Activated CD8-positive, alpha-beta T cell treated with anti-CD3 and anti-CD28 coated beads for 36 hours (primary cell): Measurements from ENCODE around the gene PPP2R3A. TPM values are rescaled to one million over a fixed set of nuclear protein-coding genes. Genes with fewer than 3 reads are reported as not detected.
A peak's percentile ranks its signal among the peaks of the same experiment; 100 is the strongest.

Source experiments
- ATAC-seq: fragments of 200-7000 bp; cut with Tn5 transposase; one replicate; pipeline ENCODE4 v1.10.0; 2021; ENCODE audit warnings: mild to moderate bottlenecking, moderate library complexity
- CTCF ChIA-PET: fragments of 350-600 bp; sonication (Branson Sonifier 250); formaldehyde crosslinking; loops from one replicate; lab custom pipeline; 2021; ENCODE audit warnings: antibody characterized with exemption; lab: Charles Lee
- POLR2A ChIA-PET: fragments of 350-600 bp; sonication (Branson Sonifier 250); formaldehyde crosslinking; loops from one replicate; lab custom pipeline; 2021; ENCODE audit warnings: antibody characterized with exemption; lab: Charles Lee
- DNase-seq: peaks from one replicate; pipeline ENCODE4 v3.0.0-alpha.2; 2020
- H3K27ac Mint-ChIP-seq: one replicate; pipeline ENCODE4 v1.8.0; 2021; ENCODE audit warnings: mild to moderate bottlenecking, mixed read lengths
- H3K27me3 Mint-ChIP-seq: one replicate; pipeline ENCODE4 v1.8.0; 2021; ENCODE audit warnings: mixed read lengths
- H3K36me3 Mint-ChIP-seq: one replicate; pipeline ENCODE4 v1.8.0; 2021; ENCODE audit warnings: low read depth, mixed read lengths
- H3K4me1 Mint-ChIP-seq: one replicate; pipeline ENCODE4 v1.8.0; 2021; ENCODE audit warnings: low read depth, mixed read lengths
- H3K4me3 Mint-ChIP-seq: one replicate; pipeline ENCODE4 v1.8.0; 2021; ENCODE audit warnings: mild to moderate bottlenecking, moderate library complexity, mixed read lengths
- H3K9me3 Mint-ChIP-seq: one replicate; pipeline ENCODE4 v1.8.0; 2021; ENCODE audit warnings: mixed read lengths
- intact Hi-C: fragments of 100-400 bp; cut with micrococcal nuclease; formaldehyde crosslinking; loops from one replicate; pipeline ENCODE4 v1.10.0; 2022
- total RNA-seq, 2 experiments: library from RNA; stranded (reverse); gene quantifications; one replicate each; pipeline ENCODE4 v1.2.3, GENCODE V29; 2021
- TF ChIP-seq, protein P1 (sequence below): fragments of 200-600 bp; IDR thresholded peaks from one replicate; pipeline ENCODE4 v1.8.0; 2022; ENCODE audit warnings: antibody characterized with exemption, mild to moderate bottlenecking

The PPP2R3A gene
- total RNA-seq, 2 experiments from 2014 or later: 0.16 to 0.51 TPM

DNA sequence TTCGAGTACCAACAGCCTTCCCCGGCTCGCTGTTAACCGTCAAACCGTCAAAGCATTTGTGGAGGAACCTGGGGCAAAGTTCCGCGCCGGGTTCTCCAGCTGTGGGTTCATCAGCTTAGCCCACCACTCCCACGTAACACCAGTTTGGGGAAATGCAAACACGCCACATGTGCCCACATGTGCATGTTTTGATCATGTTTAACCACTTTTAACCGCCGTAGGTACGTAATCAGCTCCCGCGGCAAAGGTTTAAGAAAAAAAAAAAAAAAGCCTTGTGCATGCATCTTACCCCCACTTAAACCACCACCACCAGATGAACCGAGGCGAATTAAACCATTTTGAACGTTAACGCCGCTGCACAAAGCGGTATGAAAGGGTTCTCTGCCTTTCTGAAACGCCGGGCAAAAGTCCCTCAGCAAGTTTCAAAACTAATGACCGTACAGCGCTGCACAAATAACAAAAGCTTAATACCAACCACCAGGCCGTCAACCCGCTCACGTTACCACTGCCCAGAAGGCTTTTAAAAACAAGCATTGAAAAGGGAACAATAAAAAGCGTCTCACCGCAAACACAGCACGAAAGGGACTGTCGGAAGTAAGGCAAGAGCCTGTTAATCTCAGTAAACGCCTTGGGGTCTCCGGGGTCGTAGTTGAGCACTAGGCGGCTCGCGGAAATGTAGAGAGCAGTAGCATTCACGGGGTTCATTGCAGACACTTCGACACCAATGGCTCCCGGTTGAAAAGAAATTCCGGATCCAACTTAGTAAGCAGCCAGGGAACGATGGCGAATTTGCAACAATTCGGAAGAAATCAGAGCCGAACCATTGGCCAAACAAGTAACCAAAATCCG, 229.1 kb downstream of the PPP2R3A start:
- TF ChIP-seq, protein P1, sequence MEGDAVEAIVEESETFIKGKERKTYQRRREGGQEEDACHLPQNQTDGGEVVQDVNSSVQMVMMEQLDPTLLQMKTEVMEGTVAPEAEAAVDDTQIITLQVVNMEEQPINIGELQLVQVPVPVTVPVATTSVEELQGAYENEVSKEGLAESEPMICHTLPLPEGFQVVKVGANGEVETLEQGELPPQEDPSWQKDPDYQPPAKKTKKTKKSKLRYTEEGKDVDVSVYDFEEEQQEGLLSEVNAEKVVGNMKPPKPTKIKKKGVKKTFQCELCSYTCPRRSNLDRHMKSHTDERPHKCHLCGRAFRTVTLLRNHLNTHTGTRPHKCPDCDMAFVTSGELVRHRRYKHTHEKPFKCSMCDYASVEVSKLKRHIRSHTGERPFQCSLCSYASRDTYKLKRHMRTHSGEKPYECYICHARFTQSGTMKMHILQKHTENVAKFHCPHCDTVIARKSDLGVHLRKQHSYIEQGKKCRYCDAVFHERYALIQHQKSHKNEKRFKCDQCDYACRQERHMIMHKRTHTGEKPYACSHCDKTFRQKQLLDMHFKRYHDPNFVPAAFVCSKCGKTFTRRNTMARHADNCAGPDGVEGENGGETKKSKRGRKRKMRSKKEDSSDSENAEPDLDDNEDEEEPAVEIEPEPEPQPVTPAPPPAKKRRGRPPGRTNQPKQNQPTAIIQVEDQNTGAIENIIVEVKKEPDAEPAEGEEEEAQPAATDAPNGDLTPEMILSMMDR: no peak
- Mint-ChIP-seq H3K4me1 (peaks cover 38% of the 10 kb centered on the region), H3K9me3 (peaks cover 4% of the 10 kb centered on the region), H3K27me3 (peaks cover 3% of the 10 kb centered on the region), H3K36me3 (peaks cover 54% of the 10 kb centered on the region), H3K4me3 (peak overlapping the region; percentile 98), H3K27ac (peak overlapping the region; percentile 98)
- DNase-seq (peak; percentile 87), ATAC-seq (no peak)
- ChIA-PET POLR2A (interaction anchor here (0.6 to 6.6 kb wide), 11 partner anchors 13 to 689 kb away, joined by 3 to 87 read pairs (median 3); partner anchors contain the start of genes PCCB and STAG1), CTCF (interaction anchor here (1.0 to 1.3 kb wide), 3 partner anchors 14 to 117 kb away, joined by 3 to 4 read pairs (median 3); no protein-coding TSS in a partner anchor)
- intact Hi-C loops: loop anchor here (5.0 kb wide), 3 partner anchors 52 to 558 kb away; partner anchors contain the start of gene STAG1

DNA sequence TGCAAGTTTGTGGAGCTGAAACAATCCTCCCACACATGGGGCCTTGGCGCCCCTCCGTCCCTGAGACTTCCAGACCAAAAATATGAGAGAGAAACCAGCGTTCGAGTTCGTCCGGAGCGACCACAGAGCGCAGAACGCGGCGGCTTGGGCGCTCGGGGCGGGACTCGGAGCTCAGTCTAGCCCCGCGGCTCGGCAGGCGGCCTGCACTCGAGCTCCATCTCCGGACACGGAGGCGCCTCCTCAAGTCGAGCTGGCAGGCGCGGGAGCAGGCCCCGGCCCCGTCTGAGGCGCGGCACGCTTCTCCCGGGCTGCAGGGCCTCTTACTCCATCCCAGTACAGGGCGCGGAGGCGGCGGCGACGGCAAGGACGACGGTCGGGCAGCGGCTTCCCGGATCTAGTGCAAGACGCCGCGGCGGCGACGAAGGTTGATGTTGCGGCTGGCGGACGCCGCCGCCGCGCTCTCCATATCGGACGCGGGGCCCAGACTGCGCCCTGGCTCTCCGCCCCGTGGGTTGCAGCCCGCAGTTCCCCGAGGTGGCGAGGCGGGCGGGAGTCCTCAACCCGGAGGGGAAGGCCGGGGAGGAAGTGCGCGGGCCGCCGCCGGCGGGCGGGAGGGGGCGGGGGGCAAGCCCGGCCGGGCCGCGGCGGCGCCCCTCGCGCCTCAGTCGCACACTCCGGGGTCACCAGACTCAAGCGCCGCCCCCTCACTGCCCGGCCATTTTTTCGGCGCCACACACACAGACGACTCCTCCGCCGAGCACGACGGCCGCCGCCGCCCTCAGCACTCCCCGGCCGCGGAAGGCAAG, 229.9 kb downstream of the PPP2R3A start:
- H3K4me3 Mint-ChIP-seq: peak overlapping the region; percentile 98
- ChIA-PET POLR2A (interaction anchor here (0.6 to 6.6 kb wide), 9 partner anchors 12 to 557 kb away, joined by 3 to 87 read pairs (median 5); partner anchors contain the start of genes PCCB and STAG1), CTCF (interaction anchor here (0.7 to 1.9 kb wide), 8 partner anchors 13 to 819 kb away, joined by 3 to 11 read pairs (median 4); partner anchors contain the start of gene STAG1)
- H3K4me1 Mint-ChIP-seq: peaks cover 32% of the 10 kb centered on the region
- peak overlapping the region; percentile 98 for H3K27ac Mint-ChIP-seq
- TF ChIP-seq, protein P1: no peak
- intact Hi-C loops: loop anchor here (2.0 kb wide), 1 partner anchor 55 kb away; the partner anchor contains the start of gene PCCB
- peaks cover 3% of the 10 kb centered on the region for H3K27me3 Mint-ChIP-seq
- H3K36me3 Mint-ChIP-seq: peaks cover 50% of the 10 kb centered on the region
- DNase-seq: peak; percentile 90
- ATAC-seq: peak; percentile 48
- H3K9me3 Mint-ChIP-seq: peaks cover 4% of the 10 kb centered on the region

DNA sequence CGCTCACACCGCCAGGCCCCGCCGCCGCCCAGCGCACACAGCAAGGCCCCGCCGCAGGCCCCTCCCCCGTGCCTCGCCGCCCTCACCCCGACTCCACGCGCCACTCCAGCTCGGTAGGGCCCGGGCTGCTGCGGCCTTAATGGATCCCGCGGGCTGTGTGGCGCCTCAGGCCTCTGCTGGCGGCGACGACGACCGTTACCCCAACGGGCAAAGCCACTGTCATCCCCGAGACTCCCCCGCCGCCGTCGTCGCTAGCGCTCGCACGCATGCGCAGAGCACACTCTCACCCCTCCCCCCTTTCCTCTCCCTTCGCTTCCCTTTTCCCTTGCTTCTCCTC, 230.5 kb downstream of the PPP2R3A start, which contains the start of gene MSL2:
MSL2 (minus strand) TSS at position 272 of the 337 bp plus-strand sequence. CDS start 1,222 bp downstream, outside the sequence.
- no peak for DNase-seq
- peak within 1 kb of the TSS; percentile 98 for H3K27ac Mint-ChIP-seq
- ChIA-PET CTCF (interaction anchor here (0.9 to 2.3 kb wide), 7 partner anchors 13 to 818 kb away, joined by 3 to 11 read pairs (median 5); partner anchors contain the start of genes PCCB and STAG1), POLR2A (interaction anchor here (0.6 to 6.6 kb wide), 12 partner anchors 15 to 666 kb away, joined by 3 to 87 read pairs (median 4); partner anchors contain the start of genes NCK1, PCCB and STAG1)
- peak within 1 kb of the TSS; percentile 98 for H3K4me3 Mint-ChIP-seq
- TF ChIP-seq, protein P1: no peak
- intact Hi-C loops: loop anchor here (2.0 kb wide), 1 partner anchor 55 kb away; the partner anchor contains the start of gene PCCB
- H3K36me3 Mint-ChIP-seq: peaks cover 44% of the 10 kb centered on the region
- no peak for ATAC-seq
- peaks cover 4% of the 10 kb centered on the region for H3K9me3 Mint-ChIP-seq
- peaks cover 3% of the 10 kb centered on the region for H3K27me3 Mint-ChIP-seq
- H3K4me1 Mint-ChIP-seq: peaks cover 26% of the 10 kb centered on the region

DNA sequence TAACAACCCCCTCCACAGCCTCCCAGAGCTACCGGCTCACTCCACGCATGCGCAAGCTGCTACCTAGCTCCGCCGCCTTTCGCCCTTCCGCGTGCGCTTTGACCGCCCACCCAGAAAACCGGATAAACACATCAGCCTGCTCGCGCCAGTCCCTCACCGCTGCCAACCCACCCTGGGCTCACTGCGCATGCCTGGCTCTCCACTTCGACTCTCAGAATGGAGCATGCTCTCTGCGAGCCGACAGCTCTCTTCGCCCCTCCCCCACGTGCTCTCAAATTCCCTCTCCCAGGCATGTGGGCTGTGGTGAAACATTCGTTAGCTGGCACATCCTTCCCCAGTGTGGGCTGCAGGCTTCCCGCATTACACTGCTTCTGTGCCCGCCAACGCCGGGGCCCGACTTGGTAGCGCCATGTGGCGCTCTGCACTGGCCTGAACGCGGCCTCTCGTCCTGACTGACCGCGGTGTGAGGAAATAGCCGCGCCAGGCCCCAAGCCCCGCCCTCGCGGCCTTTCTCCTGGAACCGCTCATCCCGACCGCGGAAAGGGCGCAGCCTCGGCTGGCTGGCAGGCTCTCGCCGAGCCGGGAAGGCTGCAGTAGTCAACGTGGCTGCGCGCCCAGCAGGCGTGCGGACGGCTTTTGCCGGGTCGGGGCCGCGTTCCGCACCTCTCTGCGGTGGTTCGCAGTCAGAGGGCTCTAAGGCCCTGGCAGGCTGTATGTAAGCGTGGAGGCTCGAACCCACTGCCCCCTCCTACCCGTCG, 231.1 kb downstream of the PPP2R3A start:
- H3K27ac Mint-ChIP-seq: peak overlapping the region; percentile 98
- H3K27me3 Mint-ChIP-seq: peaks cover 3% of the 10 kb centered on the region
- peak overlapping the region; percentile 98 for H3K4me3 Mint-ChIP-seq
- intact Hi-C loops: loop anchor here (2.0 kb wide), 1 partner anchor 54 kb away; the partner anchor contains the start of gene PCCB
- peaks cover 41% of the 10 kb centered on the region for H3K36me3 Mint-ChIP-seq
- ATAC-seq (peak; percentile 79), DNase-seq (peak; percentile 100)
- H3K4me1 Mint-ChIP-seq: peaks cover 22% of the 10 kb centered on the region
- ChIA-PET POLR2A (interaction anchor here (0.6 to 6.6 kb wide), 14 partner anchors 10 to 1662 kb away, joined by 3 to 87 read pairs (median 4); partner anchors contain the start of genes NCK1, PCCB and STAG1), CTCF (interaction anchor here (0.9 to 2.3 kb wide), 8 partner anchors 14 to 817 kb away, joined by 3 to 11 read pairs (median 5); partner anchors contain the start of genes PCCB and STAG1)
- H3K9me3 Mint-ChIP-seq: peaks cover 4% of the 10 kb centered on the region
- TF ChIP-seq, protein P1: no peak
